ENCODE data around the gene HLA-DQA1. TPM values are rescaled to one million over a fixed set of nuclear protein-coding genes. Genes with fewer than 3 reads are reported as not detected.

The HLA-DQA1 gene
- total RNA-seq, 4 donors from 2014 or later, result 0.30 to 17.2 (median 9.2) TPM

- DNase-seq (ENCODE audit: low spot score in 2 of 2), result no peak
- H3K27me3 ChIP-seq, result no peaks in the 10 kb centered on the region
- no peak for TF ChIP-seq CTCF (IDR thresholded peaks at IDR 0.05)
- TF ChIP-seq EP300 (IDR thresholded peaks at IDR 0.05), result no peak
- no peak for TF ChIP-seq POLR2A (IDR thresholded peaks at IDR 0.05)
- H3K36me3 ChIP-seq, result no peaks in the 10 kb centered on the region
- no peak overlapping the region for H3K27ac ChIP-seq
- WGBS, 2 donors, result 8 to 27% methylated on average over 6 of the region's 6 CpGs
- no peak overlapping the region for H3K4me3 ChIP-seq
- no peaks in the 10 kb centered on the region for H3K9me3 ChIP-seq
- no peaks in the 10 kb centered on the region for H3K4me1 ChIP-seq
Measured at GRCh38 chr6:32613475-32613874, 23.7 kb upstream of the HLA-DQA1 start.

GRCh38 chr6:32614366-32615081 is 22.7 kb upstream of the HLA-DQA1 start:
- no peak for TF ChIP-seq EP300 (IDR thresholded peaks at IDR 0.05)
- TF ChIP-seq POLR2A (IDR thresholded peaks at IDR 0.05), result no peak
- no peak for TF ChIP-seq CTCF (IDR thresholded peaks at IDR 0.05)
- no peak overlapping the region for H3K27ac ChIP-seq
- H3K4me3 ChIP-seq, result no peak overlapping the region
- no peaks in the 10 kb centered on the region for H3K9me3 ChIP-seq
- no peak for DNase-seq (ENCODE audit: low spot score in 2 of 2)
- H3K27me3 ChIP-seq, result no peaks in the 10 kb centered on the region
- no peaks in the 10 kb centered on the region for H3K4me1 ChIP-seq
- no peaks in the 10 kb centered on the region for H3K36me3 ChIP-seq
- 0 to 17% methylated on average over 1 of the region's 1 CpG for WGBS, 2 donors

GRCh38 chr6:32615885-32616532 is 21.2 kb upstream of the HLA-DQA1 start:
- no peak for DNase-seq (ENCODE audit: low spot score in 2 of 2)
- Histone ChIP-seq H3K36me3 (no peaks in the 10 kb centered on the region), H3K27me3 (no peaks in the 10 kb centered on the region), H3K9me3 (no peaks in the 10 kb centered on the region), H3K4me3 (no peak overlapping the region), H3K27ac (no peak overlapping the region), H3K4me1 (no peaks in the 10 kb centered on the region)
- TF ChIP-seq POLR2A (IDR thresholded peaks at IDR 0.05) (no peak), CTCF (IDR thresholded peaks at IDR 0.05) (no peak), EP300 (IDR thresholded peaks at IDR 0.05) (no peak)
- 42 to 44% methylated on average over 3 of the region's 3 CpGs for WGBS, 2 donors

GRCh38 chr6:32617751-32618150 is 19.5 kb upstream of the HLA-DQA1 start:
- WGBS, 2 donors, result 92 to 98% methylated on average over 1 of the region's 1 CpG
- Histone ChIP-seq H3K27me3 (no peaks in the 10 kb centered on the region), H3K9me3 (no peaks in the 10 kb centered on the region), H3K4me1 (no peaks in the 10 kb centered on the region), H3K4me3 (no peak overlapping the region), H3K27ac (no peak overlapping the region), H3K36me3 (no peaks in the 10 kb centered on the region)
- TF ChIP-seq EP300 (IDR thresholded peaks at IDR 0.05) (no peak), POLR2A (IDR thresholded peaks at IDR 0.05) (no peak), CTCF (IDR thresholded peaks at IDR 0.05) (no peak)
- DNase-seq (ENCODE audit: low spot score in 2 of 2), result no peak

GRCh38 chr6:32621372-32621771 is 15.8 kb upstream of the HLA-DQA1 start:
- TF ChIP-seq CTCF (IDR thresholded peaks at IDR 0.05) (no peak), POLR2A (IDR thresholded peaks at IDR 0.05) (no peak), EP300 (IDR thresholded peaks at IDR 0.05) (no peak)
- DNase-seq (ENCODE audit: low spot score in 2 of 2), result no peak
- Histone ChIP-seq H3K36me3 (no peaks in the 10 kb centered on the region), H3K27ac (no peak overlapping the region), H3K9me3 (no peaks in the 10 kb centered on the region), H3K4me1 (no peaks in the 10 kb centered on the region), H3K4me3 (no peak overlapping the region), H3K27me3 (no peaks in the 10 kb centered on the region)
- 25 to 61% methylated on average over 3 of the region's 3 CpGs for WGBS, 2 donors
